HepG2 (cell line): ENCODE results near the gene WDR59. TPM values are rescaled to one million over a fixed set of nuclear protein-coding genes. Genes with fewer than 3 reads are reported as not detected.

Experiments
- ASH2L ChIP-seq: fragments of 300-600, 200-600 bp; sonication (generic); IDR thresholded peaks from 2 replicates; pipeline ENCODE4 v1.7.0; 2017; ENCODE audit warnings: low read depth, mild to moderate bottlenecking, moderate library complexity, mixed read lengths, low read length; ENCODE audit not compliant: insufficient read length
- BRD4 ChIP-seq: sonication (generic); formaldehyde crosslinking; IDR thresholded peaks from 2 replicates; pipeline ENCODE4 v1.4.0; 2020; ENCODE audit warnings: missing genetic modification reagents
- GTF3A ChIP-seq: sonication (generic); formaldehyde crosslinking; conservative IDR thresholded peaks from 2 replicates; pipeline ENCODE4 v1.4.0; 2020; ENCODE audit warnings: mild to moderate bottlenecking, missing genetic modification reagents
- HINFP ChIP-seq: sonication (generic); formaldehyde crosslinking; IDR thresholded peaks from 2 replicates; pipeline ENCODE4 v1.4.0; 2020; ENCODE audit warnings: low read depth, mild to moderate bottlenecking, missing genetic modification reagents
- HMGXB4 ChIP-seq, 2 experiments: sonication (generic) in 1 of 2; formaldehyde crosslinking in 1 of 2; IDR thresholded peaks; 2 replicates each; pipeline versions ENCODE4 v1.4.0 to v1.6.1; 2018 to 2020; ENCODE audit warnings: missing genetic modification reagents in 2 of 2, borderline replicate concordance in 1 of 2, low read depth in 1 of 2, mild to moderate bottlenecking in 1 of 2, missing biosample characterization in 1 of 2
- KDM5A ChIP-seq: fragments of 200-600 bp; sonication (generic); IDR thresholded peaks from 2 replicates; pipeline ENCODE4 v1.7.0; 2018; ENCODE audit warnings: antibody characterized with exemption, mild to moderate bottlenecking, low read length, borderline replicate concordance
- KMT2A ChIP-seq: sonication (generic); formaldehyde crosslinking; IDR thresholded peaks from 2 replicates; pipeline ENCODE4 v1.4.0; 2020; ENCODE audit warnings: missing genetic modification reagents
- MTA1 ChIP-seq: sonication (generic); formaldehyde crosslinking; IDR thresholded peaks from 2 replicates; pipeline ENCODE4 v1.4.0; 2020; ENCODE audit warnings: missing genetic modification reagents, mild to moderate bottlenecking, borderline replicate concordance
- NCOA2 ChIP-seq: sonication (generic); formaldehyde crosslinking; IDR thresholded peaks from 2 replicates; pipeline ENCODE4 v1.8.0; 2022; ENCODE audit warnings: inconsistent platforms
- NFE2 ChIP-seq: sonication (generic); formaldehyde crosslinking; IDR thresholded peaks from 2 replicates; pipeline ENCODE4 v1.4.0; 2020; ENCODE audit warnings: missing genetic modification reagents
- NFE2L2 ChIP-seq: fragments of 150-350 bp; IDR thresholded peaks from 2 replicates; pipeline ENCODE4 v1.6.1; 2014; ENCODE audit warnings: low read length
- PHB2 ChIP-seq: fragments of 450-650 bp; IDR thresholded peaks from 2 replicates; pipeline ENCODE4 v1.6.1; 2018; ENCODE audit not compliant: partially characterized antibody
- TARDBP ChIP-seq: sonication (generic); formaldehyde crosslinking; IDR thresholded peaks from 2 replicates; pipeline ENCODE4 v1.8.0; 2022; ENCODE audit warnings: mild to moderate bottlenecking, missing genetic modification reagents
- ZBTB1 ChIP-seq: sonication (generic); formaldehyde crosslinking; IDR thresholded peaks from 2 replicates; pipeline ENCODE4 v1.4.0; 2020; ENCODE audit warnings: missing genetic modification reagents, borderline replicate concordance
- ZKSCAN8 ChIP-seq: IDR thresholded peaks from 2 replicates; pipeline ENCODE4 v1.6.1; 2016; ENCODE audit warnings: borderline replicate concordance, missing genetic modification reagents, missing compliant biosample characterization
- ZNF225 ChIP-seq: sonication (generic); formaldehyde crosslinking; IDR thresholded peaks from 2 replicates; pipeline ENCODE4 v1.4.0; 2020; ENCODE audit warnings: mild to moderate bottlenecking, missing genetic modification reagents
- ZNF235 ChIP-seq: sonication (generic); formaldehyde crosslinking; IDR thresholded peaks from 2 replicates; pipeline ENCODE4 v1.8.1; 2023; ENCODE audit warnings: mild to moderate bottlenecking, missing genetic modification reagents, borderline replicate concordance
- ZNF446 ChIP-seq: sonication (generic); formaldehyde crosslinking; IDR thresholded peaks from 2 replicates; pipeline ENCODE4 v1.5.0; 2020; ENCODE audit warnings: mild to moderate bottlenecking, missing genetic modification reagents
- ZNF563 ChIP-seq: sonication (generic); formaldehyde crosslinking; IDR thresholded peaks from 2 replicates; pipeline ENCODE4 v1.8.0; 2022; ENCODE audit warnings: mild to moderate bottlenecking, moderate library complexity, missing genetic modification reagents
- polyA plus RNA-seq, 8 experiments: library from polyadenylated mRNA; depleted of rRNA in 3 of 8; stranded (reverse) in 7 of 8; unstranded in 1 of 8; fragments of >200 nt; fragmentation: Illumina TruSeq in 4 of 8; extraction: Trizol in 4 of 8; gene quantifications; 2 replicates each; pipeline versions ENCODE4 v1.2.1 to v1.2.3, GENCODE V29; 2011 to 2016; ENCODE audit warnings: low read depth in 4 of 8, missing spikeins in 1 of 8, mixed read lengths in 1 of 8; ENCODE audit not compliant: insufficient read depth in 1 of 8
- total RNA-seq, 5 experiments: library from RNA; depleted of rRNA; stranded (reverse); fragments of >200 nt; fragmentation: Illumina TruSeq; extraction: Trizol; gene quantifications; 2 replicates each; pipeline ENCODE4 v1.2.3, GENCODE V29; 2016; ENCODE audit warnings: low read depth in 1 of 5
- TF ChIP-seq, protein P1 (sequence below): sonication (generic); formaldehyde crosslinking; IDR thresholded peaks from 2 replicates; pipeline ENCODE4 v1.9.0; 2022; ENCODE audit warnings: low read depth, missing genetic modification reagents
- TF ChIP-seq, protein P2 (sequence below): IDR thresholded peaks from 2 replicates; pipeline ENCODE4 v1.6.1; 2016; ENCODE audit warnings: low read depth, borderline replicate concordance

WDR59 gene
- total and polyA plus RNA-seq, 2 of the 13 experiments (the other 11 are each of a cell fraction or from before 2014, with no cell fraction given) = 65.2 to 306 TPM

GRCh38 chr16:74999609-75000480 lies 14.9 kb upstream of the WDR59 start (continued):
- TF ChIP-seq, protein P1, sequence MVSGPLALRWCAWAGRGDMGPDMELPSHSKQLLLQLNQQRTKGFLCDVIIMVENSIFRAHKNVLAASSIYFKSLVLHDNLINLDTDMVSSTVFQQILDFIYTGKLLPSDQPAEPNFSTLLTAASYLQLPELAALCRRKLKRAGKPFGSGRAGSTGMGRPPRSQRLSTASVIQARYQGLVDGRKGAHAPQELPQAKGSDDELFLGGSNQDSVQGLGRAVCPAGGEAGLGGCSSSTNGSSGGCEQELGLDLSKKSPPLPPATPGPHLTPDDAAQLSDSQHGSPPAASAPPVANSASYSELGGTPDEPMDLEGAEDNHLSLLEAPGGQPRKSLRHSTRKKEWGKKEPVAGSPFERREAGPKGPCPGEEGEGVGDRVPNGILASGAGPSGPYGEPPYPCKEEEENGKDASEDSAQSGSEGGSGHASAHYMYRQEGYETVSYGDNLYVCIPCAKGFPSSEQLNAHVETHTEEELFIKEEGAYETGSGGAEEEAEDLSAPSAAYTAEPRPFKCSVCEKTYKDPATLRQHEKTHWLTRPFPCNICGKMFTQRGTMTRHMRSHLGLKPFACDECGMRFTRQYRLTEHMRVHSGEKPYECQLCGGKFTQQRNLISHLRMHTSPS (CRISPR knock-in tag) = peak; percentile 12; the same call in 1 of the 2 replicates
- TF ChIP-seq ASH2L (peak; percentile 48), TARDBP (CRISPR knock-in tag) (0 out of 2 replicates have a peak, but pooled peaks have one; percentile 55), NFE2 (CRISPR knock-in tag) (no peak), ZBTB1 (no peak), ZKSCAN8 (peak; percentile 31; the same call in 1 of the 2 replicates), KMT2A (CRISPR knock-in tag) (peak; percentile 62; the same call in 1 of the 2 replicates), GTF3A (CRISPR knock-in tag) (no peak), BRD4 (CRISPR knock-in tag) (no peak), HMGXB4 (CRISPR knock-in tag; IDR thresholded peaks at IDR 0.05; ENCODE audit: borderline replicate concordance in 1 of 2, low read depth in 1 of 2) (peak; percentile 11 to 66; a peak in 2 of 4 replicates), NCOA2 (CRISPR knock-in tag) (0 out of 2 replicates have a peak, but pooled peaks have one; percentile 18), ZNF446 (no peak; the same call in 1 of the 2 replicates), PHB2 (no peak), ZNF225 (CRISPR knock-in tag) (0 out of 2 replicates have a peak, but pooled peaks have one; percentile 29), KDM5A (0 out of 2 replicates have a peak, but pooled peaks have one; percentile 12), HINFP (CRISPR knock-in tag) (peak; percentile 58; the same call in 1 of the 2 replicates), NFE2L2 (no peak), ZNF563 (peak; percentile 81; the same call in 1 of the 2 replicates), ZNF235 (CRISPR knock-in tag) (no peak; the same call in 1 of the 2 replicates), MTA1 (CRISPR knock-in tag) (peak; percentile 57; the same call in 1 of the 2 replicates)
- TF ChIP-seq, protein P2, sequence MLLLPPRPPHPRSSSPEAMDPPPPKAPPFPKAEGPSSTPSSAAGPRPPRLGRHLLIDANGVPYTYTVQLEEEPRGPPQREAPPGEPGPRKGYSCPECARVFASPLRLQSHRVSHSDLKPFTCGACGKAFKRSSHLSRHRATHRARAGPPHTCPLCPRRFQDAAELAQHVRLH (CRISPR knock-in tag) = 0 out of 2 replicates have a peak, but pooled peaks have one; percentile 34
